Smooth muscle cell (in vitro differentiated cells): ENCODE measurements around the gene ARHGAP22. TPM values are rescaled to one million over a fixed set of nuclear protein-coding genes. Genes with fewer than 3 reads are reported as not detected.

Experiments
- DNase-seq: peaks from one replicate; lab custom pipeline; 2025; ENCODE audit not compliant: unreplicated experiment; lab: John Stamatoyannopoulos, UW
- H2AFZ ChIP-seq: fragments of 200-600 bp; sonication (generic); 2 replicates; pipeline ENCODE4 v1.6.0; 2016; ENCODE audit warnings: antibody characterized with exemption, low read depth, mild to moderate bottlenecking
- H3F3A ChIP-seq: fragments of 200-600 bp; sonication (generic); 2 replicates; pipeline ENCODE4 v1.6.0; 2017; ENCODE audit warnings: antibody characterized with exemption, low read depth
- H3K27ac ChIP-seq: fragments of 200-600 bp; sonication (generic); 2 replicates; pipeline ENCODE4 v1.5.1; 2016; ENCODE audit warnings: low read depth, mild to moderate bottlenecking
- H3K27me3 ChIP-seq: fragments of 200-600 bp; sonication (generic); 2 replicates; pipeline ENCODE4 v1.6.1; 2016; ENCODE audit warnings: low read depth, mild to moderate bottlenecking
- H3K36me3 ChIP-seq: fragments of 200-600 bp; sonication (generic); 2 replicates; pipeline ENCODE4 v1.5.1; 2016; ENCODE audit warnings: low read depth
- H3K4me1 ChIP-seq: fragments of 200-600 bp; sonication (generic); 2 replicates; pipeline ENCODE4 v1.5.1; 2016; ENCODE audit warnings: low read depth
- H3K4me2 ChIP-seq: fragments of 200-600 bp; sonication (generic); 2 replicates; pipeline ENCODE4 v1.6.0; 2016; ENCODE audit warnings: mild to moderate bottlenecking
- H3K4me3 ChIP-seq: fragments of 200-600 bp; sonication (generic); 2 replicates; pipeline ENCODE4 v1.5.1; 2016; ENCODE audit warnings: mild to moderate bottlenecking
- H3K79me2 ChIP-seq: fragments of 200-600 bp; sonication (generic); 2 replicates; pipeline ENCODE4 v1.6.0; 2016; ENCODE audit warnings: low read depth, mild to moderate bottlenecking
- H3K9ac ChIP-seq: fragments of 200-600 bp; sonication (generic); 2 replicates; pipeline ENCODE4 v1.6.0; 2016; ENCODE audit warnings: low read depth
- H3K9me3 ChIP-seq: fragments of 200-600 bp; sonication (generic); replicated peaks from 2 replicates; pipeline ENCODE4 v1.5.1; 2016; ENCODE audit warnings: low read depth
- H4K20me1 ChIP-seq: fragments of 200-600 bp; sonication (generic); 2 replicates; pipeline ENCODE4 v1.6.0; 2016; ENCODE audit warnings: low read depth
- CTCF ChIP-seq: fragments of 200-600 bp; sonication (generic); IDR thresholded peaks from 2 replicates; pipeline ENCODE4 v1.5.1; 2017; ENCODE audit warnings: borderline replicate concordance, mild to moderate bottlenecking, antibody characterized with exemption; ENCODE audit not compliant: insufficient read depth, poor library complexity, severe bottlenecking
- WGBS: methylation state at CpG from one replicate; pipeline ENCODE4 v1.1.7; 2016; ENCODE audit warnings: low lambda C conversion rate; 5-methylcytosine and 5-hydroxymethylcytosine counted together
- polyA plus RNA-seq: library from polyadenylated mRNA; unstranded; fragments of >200 nt; fragmentation: Nextera tagmentation; extraction: Ambion mirVana; gene quantifications from 2 replicates; pipeline ENCODE4 v1.2.1, GENCODE V29; 2016
- total RNA-seq: library from RNA; depleted of rRNA; stranded (reverse); fragments of >200 nt; gene quantifications from 2 replicates; pipeline ENCODE4 v1.2.3, GENCODE V29; 2014

Gene ARHGAP22
- total and polyA plus RNA-seq, 2 experiments from 2014 or later = 1.8 to 8.8 TPM

GRCh38 chr10:48414778-48415177, 190.1 kb downstream of the ARHGAP22 start:
- TF ChIP-seq CTCF = no peak
- no peak overlapping the region for H3K27ac ChIP-seq
- no peak overlapping the region for H3K4me2 ChIP-seq

GRCh38 chr10:48414160-48414559, 190.7 kb downstream of the ARHGAP22 start:
- H3K27ac ChIP-seq = no peak overlapping the region
- 100% methylated on average over 1 of the region's 1 CpG for WGBS

More at GRCh38 chr10:48414778-48415177, 190.1 kb downstream of the ARHGAP22 start:
- H3K4me3 ChIP-seq = no peak overlapping the region
- H4K20me1 ChIP-seq = peaks cover 5% of the 10 kb centered on the region
- no peaks in the 10 kb centered on the region for H3F3A ChIP-seq
- peaks cover 6% of the 10 kb centered on the region for H3K9me3 ChIP-seq
- no peaks in the 10 kb centered on the region for H3K79me2 ChIP-seq
- H3K4me1 ChIP-seq = no peaks in the 10 kb centered on the region
- no peak for DNase-seq
- no peaks in the 10 kb centered on the region for H3K27me3 ChIP-seq
- no peak overlapping the region for H2AFZ ChIP-seq
- peaks cover 18% of the 10 kb centered on the region for H3K36me3 ChIP-seq
- WGBS = 91% methylated on average over 1 of the region's 1 CpG
- no peak overlapping the region for H3K9ac ChIP-seq

GRCh38 chr10:48412933-48413332, 191.9 kb downstream of the ARHGAP22 start:
- H3K27me3 ChIP-seq = no peaks in the 10 kb centered on the region
- peaks cover 1% of the 10 kb centered on the region for H4K20me1 ChIP-seq
- no peak overlapping the region for H2AFZ ChIP-seq
- TF ChIP-seq CTCF = no peak
- WGBS = 98% methylated on average over 4 of the region's 4 CpGs
- no peak overlapping the region for H3K27ac ChIP-seq
- no peaks in the 10 kb centered on the region for H3K79me2 ChIP-seq
- no peak overlapping the region for H3K4me2 ChIP-seq
- H3K4me3 ChIP-seq = no peak overlapping the region
- H3K9me3 ChIP-seq = peaks cover 6% of the 10 kb centered on the region
- no peak for DNase-seq
- H3K4me1 ChIP-seq = no peaks in the 10 kb centered on the region
- no peaks in the 10 kb centered on the region for H3F3A ChIP-seq
- H3K9ac ChIP-seq = no peak overlapping the region
- H3K36me3 ChIP-seq = peaks cover 18% of the 10 kb centered on the region

More at GRCh38 chr10:48414160-48414559, 190.7 kb downstream of the ARHGAP22 start:
- Histone ChIP-seq H3K4me1 (no peaks in the 10 kb centered on the region), H3K9ac (no peak overlapping the region), H3K4me3 (no peak overlapping the region), H3K36me3 (peaks cover 18% of the 10 kb centered on the region), H3K27me3 (no peaks in the 10 kb centered on the region), H2AFZ (no peak overlapping the region), H3K79me2 (no peaks in the 10 kb centered on the region), H3K4me2 (no peak overlapping the region), H3F3A (no peaks in the 10 kb centered on the region), H4K20me1 (peaks cover 5% of the 10 kb centered on the region), H3K9me3 (peaks cover 6% of the 10 kb centered on the region)
- no peak for DNase-seq
- TF ChIP-seq CTCF = no peak

GRCh38 chr10:48412081-48412480, 192.8 kb downstream of the ARHGAP22 start:
- H3K27ac ChIP-seq = no peak overlapping the region
- no peaks in the 10 kb centered on the region for H3F3A ChIP-seq
- H3K4me3 ChIP-seq = no peak overlapping the region
- no peaks in the 10 kb centered on the region for H3K4me1 ChIP-seq
- no peak for TF ChIP-seq CTCF
- no peak for DNase-seq
- peaks cover 6% of the 10 kb centered on the region for H3K9me3 ChIP-seq
- no peaks in the 10 kb centered on the region for H3K27me3 ChIP-seq
- H3K36me3 ChIP-seq = peaks cover 18% of the 10 kb centered on the region
- H2AFZ ChIP-seq = no peak overlapping the region
- no peak overlapping the region for H3K9ac ChIP-seq
- H3K4me2 ChIP-seq = no peak overlapping the region
- 100% methylated on average over 3 of the region's 3 CpGs for WGBS
- no peaks in the 10 kb centered on the region for H3K79me2 ChIP-seq
- H4K20me1 ChIP-seq = no peaks in the 10 kb centered on the region
